Fibroblast of the aortic adventitia (primary cell): ENCODE data around the gene MME. TPM values are rescaled to one million over a fixed set of nuclear protein-coding genes. Genes with fewer than 3 reads are reported as not detected.

ENCODE experiments used
- DNase-seq: peaks from one replicate; pipeline ENCODE4 v3.0.0-alpha.2; 2010; ENCODE audit warnings: low read depth
- H3K4me3 ChIP-seq: 2 replicates; pipeline ENCODE4 v1.5.1; 2011; ENCODE audit warnings: low read depth, mild to moderate bottlenecking, control low read depth, low read length, moderate library complexity
- CTCF ChIP-seq: IDR thresholded peaks from 2 replicates; pipeline ENCODE4 v1.5.1; 2011; ENCODE audit warnings: mild to moderate bottlenecking, low read length, control low read depth, inconsistent platforms; ENCODE audit not compliant: insufficient read depth
- total RNA-seq: library from RNA; depleted of rRNA; stranded (reverse); fragments of >200 nt; gene quantifications from 2 replicates; pipeline ENCODE4 v1.2.3, GENCODE V29; 2012; ENCODE audit warnings: low replicate concordance

MME gene
- total RNA-seq, 1 donor: 101 TPM

DNA sequence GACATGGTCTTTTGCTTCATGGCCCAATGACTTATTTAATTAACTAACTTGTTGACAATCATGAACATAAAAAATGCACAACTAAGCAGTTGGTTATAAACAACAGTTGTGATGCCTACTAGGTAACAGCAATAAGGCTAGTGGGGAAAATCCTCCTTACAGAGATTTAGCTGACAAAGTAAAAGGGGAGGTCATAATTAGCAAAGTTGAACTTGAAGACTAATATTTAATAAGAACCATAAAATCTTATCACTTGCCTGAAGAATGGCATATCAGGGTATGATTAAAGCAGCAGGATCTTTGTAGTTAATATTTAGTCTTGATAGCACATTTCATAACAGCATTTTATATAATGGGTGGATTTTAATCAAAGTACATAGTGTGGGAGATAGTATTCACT is 84.2 kb downstream of the MME start:
- H3K4me3 ChIP-seq: no peak overlapping the region
- no peak for TF ChIP-seq CTCF
- no peak for DNase-seq

GRCh38 chr3:155166441-155166840 is 86.3 kb downstream of the MME start:
- H3K4me3 ChIP-seq: no peak overlapping the region

GRCh38 chr3:155169197-155169596 is 89.1 kb downstream of the MME start:
- no peak overlapping the region for H3K4me3 ChIP-seq
- no peak for TF ChIP-seq CTCF
- no peak for DNase-seq

More at GRCh38 chr3:155166441-155166840, 86.3 kb downstream of the MME start:
- DNase-seq: no peak
- TF ChIP-seq CTCF: no peak

DNA sequence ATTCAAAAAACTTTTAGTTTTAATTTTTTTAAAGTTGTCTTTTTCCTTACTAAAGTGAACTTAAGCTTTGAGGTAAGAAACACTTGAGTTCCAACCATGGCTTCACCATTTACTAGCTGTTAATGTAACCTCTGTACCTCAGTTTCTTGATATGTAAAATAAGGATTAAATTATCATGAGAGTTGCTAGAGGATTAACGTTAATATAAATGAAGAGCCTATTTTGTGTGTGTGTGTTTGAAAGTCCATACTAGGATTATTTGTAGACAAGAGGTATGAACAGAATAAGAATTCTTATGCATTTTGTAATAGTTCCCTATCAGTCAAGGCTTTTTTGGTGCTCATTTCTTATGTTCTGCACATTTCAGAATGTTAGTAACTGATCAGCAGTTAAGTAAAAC is 93.7 kb downstream of the MME start:
- no peak for DNase-seq
- no peak overlapping the region for H3K4me3 ChIP-seq

DNA sequence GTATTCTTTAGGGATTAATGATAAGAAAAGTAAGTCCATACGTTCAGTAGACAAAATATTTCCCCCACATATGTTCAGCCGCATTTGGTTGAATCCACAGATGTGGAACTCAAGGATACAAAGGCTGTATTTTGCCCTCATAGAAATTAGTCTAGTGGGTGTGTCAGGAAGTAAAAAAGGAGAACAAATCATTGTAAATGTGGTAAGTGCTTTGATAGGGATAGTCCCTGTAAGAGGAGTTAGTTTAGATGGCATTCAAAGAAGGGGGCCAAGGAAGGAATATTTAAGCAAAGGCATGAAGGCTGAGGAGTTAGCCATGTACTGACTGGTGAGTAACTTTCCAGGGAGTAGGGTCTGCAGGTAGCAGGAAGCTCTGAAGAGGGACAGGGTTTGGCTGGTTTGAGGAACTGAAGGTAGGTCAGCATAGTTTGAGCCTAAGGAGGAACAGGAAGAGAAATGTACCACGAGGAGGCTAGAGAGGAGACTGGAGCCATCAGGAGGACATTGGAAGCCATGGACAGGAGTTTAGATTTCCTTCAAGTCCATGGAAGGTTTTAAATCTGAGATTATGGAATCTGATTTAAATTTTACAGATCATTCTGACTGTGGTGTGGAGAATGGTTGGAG is 98.8 kb downstream of the MME start:
- no peak for TF ChIP-seq CTCF
- no peak overlapping the region for H3K4me3 ChIP-seq
- DNase-seq: no peak

More for the DNA sequence above, 93.7 kb downstream of the MME start:
- no peak for TF ChIP-seq CTCF

- no peak overlapping the region for H3K4me3 ChIP-seq
- no peak for DNase-seq
These were observed 99.3 kb downstream of the MME start for GRCh38 chr3:155179437-155179827.

More at GRCh38 chr3:155179437-155179827, 99.3 kb downstream of the MME start:
- no peak for TF ChIP-seq CTCF
